Tibial artery (tissue), 4 donors: ENCODE measurements around the gene CCDC178.

ENCODE experiments used
- DNase-seq, 2 donors: peaks; one replicate each; pipeline ENCODE4 v3.0.0-alpha.2; 2019
- H3K27ac ChIP-seq, 2 donors: fragments of 200-600 bp; sonication (generic) in 1 of 2; 1 replicate in 1 of 2; 2 replicates in 1 of 2; pipeline ENCODE4 v1.5.1; 2018 to 2019; ENCODE audit warnings: mild to moderate bottlenecking in 1 of 2
- H3K27me3 ChIP-seq, 2 donors: fragments of 200-600 bp; sonication (generic) in 1 of 2; one replicate each; pipeline versions ENCODE4 v1.5.1 to v1.6.0; 2016 to 2019
- H3K36me3 ChIP-seq, 3 donors: fragments of 200-600 bp; sonication (generic) in 2 of 3; one replicate each; pipeline ENCODE4 v1.5.1; 2016 to 2019; ENCODE audit warnings: mild to moderate bottlenecking in 2 of 3
- H3K4me1 ChIP-seq, 4 donors: fragments of 200-600 bp; sonication (generic) in 2 of 4; 1 replicate in 3 of 4; 2 replicates in 1 of 4; pipeline ENCODE4 v1.5.1; 2016 to 2019
- H3K4me3 ChIP-seq, 2 donors: fragments of 200-600 bp; sonication (generic) in 1 of 2; 1 replicate in 1 of 2; 2 replicates in 1 of 2; pipeline ENCODE4 v1.5.1; 2018 to 2019; ENCODE audit warnings: mild to moderate bottlenecking in 2 of 2
- H3K9me3 ChIP-seq, 3 donors: fragments of 200-600 bp; sonication (generic) in 1 of 3; one replicate each; pipeline ENCODE4 v1.5.1; 2016 to 2019
- intact Hi-C: fragments of 100-400 bp; cut with DNase I; formaldehyde crosslinking; loops from one replicate; pipeline ENCODE4 v1.15.0; 2023; ENCODE audit warnings: low total_unique reads
- TF ChIP-seq, protein P1 (sequence below), 2 experiments: fragments of 200-600 bp in 1 of 2; fragments of 450-650 bp in 1 of 2; IDR thresholded peaks; one replicate each; pipeline ENCODE4 v1.5.1; 2017 to 2019; ENCODE audit warnings: antibody characterized with exemption in 2 of 2, mild to moderate bottlenecking in 1 of 2, moderate library complexity in 1 of 2

The CCDC178 gene

DNA sequence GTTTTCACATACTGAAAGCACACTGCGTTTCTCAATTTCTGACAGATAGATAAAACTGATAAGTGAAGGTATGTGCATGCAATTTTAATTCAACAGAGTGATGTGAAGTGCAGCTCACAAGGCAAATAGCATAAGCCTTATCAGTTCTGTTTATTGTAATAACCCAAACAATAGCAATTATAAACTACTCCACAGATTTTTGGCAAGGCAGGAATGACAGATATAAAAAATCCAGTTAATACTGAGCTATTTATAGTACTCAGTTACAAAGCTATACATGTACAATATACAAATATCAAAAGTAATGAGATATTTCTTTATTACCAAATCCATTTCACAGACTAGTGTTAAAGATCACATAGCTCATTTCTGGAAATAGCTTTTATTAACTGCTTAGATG, 456.8 kb downstream of the CCDC178 start:
- intact Hi-C loops: no loop called here
- Histone ChIP-seq H3K36me3 (no peaks in the 10 kb centered on the region), H3K4me1 (no peaks in the 10 kb centered on the region), H3K27me3 (no peaks in the 10 kb centered on the region), H3K4me3 (no peak overlapping the region), H3K27ac (no peak overlapping the region), H3K9me3 (no peaks in the 10 kb centered on the region)
- no peak for DNase-seq
- TF ChIP-seq, protein P1, sequence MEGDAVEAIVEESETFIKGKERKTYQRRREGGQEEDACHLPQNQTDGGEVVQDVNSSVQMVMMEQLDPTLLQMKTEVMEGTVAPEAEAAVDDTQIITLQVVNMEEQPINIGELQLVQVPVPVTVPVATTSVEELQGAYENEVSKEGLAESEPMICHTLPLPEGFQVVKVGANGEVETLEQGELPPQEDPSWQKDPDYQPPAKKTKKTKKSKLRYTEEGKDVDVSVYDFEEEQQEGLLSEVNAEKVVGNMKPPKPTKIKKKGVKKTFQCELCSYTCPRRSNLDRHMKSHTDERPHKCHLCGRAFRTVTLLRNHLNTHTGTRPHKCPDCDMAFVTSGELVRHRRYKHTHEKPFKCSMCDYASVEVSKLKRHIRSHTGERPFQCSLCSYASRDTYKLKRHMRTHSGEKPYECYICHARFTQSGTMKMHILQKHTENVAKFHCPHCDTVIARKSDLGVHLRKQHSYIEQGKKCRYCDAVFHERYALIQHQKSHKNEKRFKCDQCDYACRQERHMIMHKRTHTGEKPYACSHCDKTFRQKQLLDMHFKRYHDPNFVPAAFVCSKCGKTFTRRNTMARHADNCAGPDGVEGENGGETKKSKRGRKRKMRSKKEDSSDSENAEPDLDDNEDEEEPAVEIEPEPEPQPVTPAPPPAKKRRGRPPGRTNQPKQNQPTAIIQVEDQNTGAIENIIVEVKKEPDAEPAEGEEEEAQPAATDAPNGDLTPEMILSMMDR (IDR thresholded peaks at IDR 0.05): no peak

DNA sequence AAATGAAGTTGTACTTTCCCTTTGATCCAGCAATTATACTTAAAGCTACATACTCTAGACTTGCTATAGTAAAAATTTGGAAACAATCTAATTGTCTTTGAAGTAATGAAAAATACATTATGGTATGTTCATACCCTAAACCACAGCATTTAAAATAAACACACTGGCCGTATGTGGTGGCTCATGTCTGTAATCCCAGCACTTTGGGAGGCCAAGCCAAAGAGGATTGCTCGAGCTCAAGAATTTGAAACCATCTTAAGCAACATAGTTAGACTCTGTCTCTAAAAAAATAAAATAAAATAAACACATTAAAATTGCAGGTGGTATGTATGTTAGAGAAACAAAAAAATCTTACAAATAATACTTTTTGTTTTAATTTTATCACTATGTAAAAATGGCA, 459.6 kb downstream of the CCDC178 start:
- intact Hi-C loops: no loop called here
- no peak for DNase-seq
- TF ChIP-seq, protein P1 (IDR thresholded peaks at IDR 0.05): no peak
- Histone ChIP-seq H3K4me3 (no peak overlapping the region), H3K9me3 (no peaks in the 10 kb centered on the region), H3K27ac (no peak overlapping the region), H3K4me1 (no peaks in the 10 kb centered on the region), H3K36me3 (no peaks in the 10 kb centered on the region), H3K27me3 (no peaks in the 10 kb centered on the region)

DNA sequence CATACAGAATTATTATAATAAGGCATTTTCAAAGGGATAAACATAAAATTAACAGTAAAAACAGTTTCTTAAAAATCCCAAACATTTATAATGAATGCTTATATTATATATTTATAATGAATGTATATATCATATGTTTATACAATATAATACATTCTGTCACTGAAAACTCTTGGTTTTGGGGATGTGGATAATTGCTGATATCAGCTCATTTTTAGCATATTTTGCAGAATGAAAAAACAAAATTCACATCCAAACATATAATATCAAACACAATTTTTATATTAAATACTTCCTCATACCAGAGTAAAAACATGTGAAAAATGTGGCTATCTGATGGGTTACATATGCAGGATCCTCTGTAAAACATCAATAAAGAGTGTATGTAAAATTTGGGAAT, 465.0 kb downstream of the CCDC178 start:
- Histone ChIP-seq H3K27ac (no peak overlapping the region), H3K27me3 (no peaks in the 10 kb centered on the region), H3K4me3 (no peak overlapping the region), H3K9me3 (peaks cover 0 to 4% (median 0%) of the 10 kb centered on the region in 3 donors), H3K4me1 (no peaks in the 10 kb centered on the region), H3K36me3 (no peaks in the 10 kb centered on the region)
- DNase-seq: no peak
- TF ChIP-seq, protein P1 (IDR thresholded peaks at IDR 0.05): no peak
- intact Hi-C loops: no loop called here

DNA sequence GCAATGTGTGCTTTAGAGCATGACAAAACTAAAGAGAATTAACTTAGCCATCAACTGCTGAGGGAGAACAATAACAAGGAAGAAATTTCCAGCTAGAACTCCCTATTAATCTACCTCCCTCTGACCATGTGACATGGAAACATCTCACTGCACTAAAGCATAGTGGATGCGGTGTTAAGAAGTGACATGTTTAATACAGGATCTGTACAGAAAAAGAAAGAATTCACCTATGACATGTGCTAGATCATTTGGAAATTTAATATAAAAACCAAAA, 465.4 kb downstream of the CCDC178 start:
- TF ChIP-seq, protein P1 (IDR thresholded peaks at IDR 0.05): no peak
- Histone ChIP-seq H3K9me3 (peaks cover 0 to 4% (median 0%) of the 10 kb centered on the region in 3 donors), H3K27me3 (no peaks in the 10 kb centered on the region), H3K27ac (no peak overlapping the region), H3K36me3 (no peaks in the 10 kb centered on the region), H3K4me1 (no peaks in the 10 kb centered on the region), H3K4me3 (no peak overlapping the region)
- no peak for DNase-seq
- intact Hi-C loops: no loop called here

DNA sequence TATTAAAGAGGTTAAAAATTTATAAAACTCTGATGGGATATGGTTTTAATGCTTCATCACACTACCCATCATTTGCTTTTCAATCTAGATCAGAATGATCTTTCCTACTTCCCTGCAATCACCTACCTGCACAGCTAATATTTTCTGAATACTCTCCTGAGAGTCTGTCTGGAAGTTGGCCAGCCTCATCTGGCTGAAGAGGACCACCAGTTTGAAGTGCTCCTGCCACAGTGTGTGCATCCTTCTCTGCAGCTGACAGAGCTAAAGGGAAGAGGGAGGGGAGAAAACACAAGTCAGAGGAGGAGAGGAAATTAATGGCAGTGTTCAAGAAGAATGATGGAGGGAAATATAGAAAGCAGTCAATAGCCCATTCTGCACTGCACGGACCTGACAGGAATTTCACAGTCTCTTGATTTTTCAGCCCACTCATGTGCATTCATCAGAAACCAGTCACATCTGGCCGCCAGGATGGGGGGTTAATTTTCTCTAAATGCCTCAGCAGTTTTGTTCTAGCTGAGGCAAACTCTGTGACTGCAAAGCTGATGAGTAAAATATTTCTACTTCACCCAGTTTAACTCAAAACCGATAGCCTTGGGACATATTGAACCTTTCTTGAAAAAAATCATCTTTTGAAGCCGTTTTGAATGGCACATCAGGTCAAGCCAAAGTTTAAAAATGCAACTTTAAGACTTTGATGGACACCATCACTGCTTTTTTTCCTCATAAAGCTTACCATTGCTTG, 465.9 kb downstream of the CCDC178 start:
- TF ChIP-seq, protein P1 (IDR thresholded peaks at IDR 0.05): no peak
- no peaks in the 10 kb centered on the region for H3K36me3 ChIP-seq
- no peak overlapping the region for H3K4me3 ChIP-seq
- intact Hi-C loops: no loop called here
- no peaks in the 10 kb centered on the region for H3K4me1 ChIP-seq
- H3K27me3 ChIP-seq: no peaks in the 10 kb centered on the region
- peaks cover 0 to 4% (median 0%) of the 10 kb centered on the region in 3 donors for H3K9me3 ChIP-seq
- no peak for DNase-seq
- no peak overlapping the region for H3K27ac ChIP-seq

DNA sequence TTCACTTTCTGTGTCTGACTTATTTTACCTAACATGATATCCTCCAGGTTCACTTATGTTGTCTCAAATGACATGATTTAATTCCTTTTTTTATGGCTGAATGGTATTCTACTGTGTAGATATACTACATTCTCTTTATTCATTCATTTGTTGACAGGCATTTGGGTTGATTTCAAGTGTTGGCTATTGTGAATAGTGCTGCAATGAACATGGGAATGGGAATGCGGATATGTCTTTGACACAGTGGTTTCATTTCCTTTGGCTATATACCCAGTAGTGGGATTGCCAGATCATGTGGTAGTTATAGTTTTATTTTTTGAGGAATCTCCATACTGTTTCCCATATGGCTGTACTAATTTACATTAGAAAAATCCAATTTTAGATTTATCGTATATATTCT, 472.3 kb downstream of the CCDC178 start:
- Histone ChIP-seq H3K36me3 (no peaks in the 10 kb centered on the region), H3K27me3 (no peaks in the 10 kb centered on the region), H3K4me3 (no peak overlapping the region), H3K9me3 (peaks cover 0 to 4% (median 0%) of the 10 kb centered on the region in 3 donors), H3K27ac (no peak overlapping the region), H3K4me1 (no peaks in the 10 kb centered on the region)
- TF ChIP-seq, protein P1 (IDR thresholded peaks at IDR 0.05): no peak
- no peak for DNase-seq
- intact Hi-C loops: no loop called here
